Myometrial cell (primary cell): ENCODE data around the gene UROC1. TPM values are rescaled to one million over a fixed set of nuclear protein-coding genes. Genes with fewer than 3 reads are reported as not detected.

Source experiments
- total RNA-seq: library from RNA; depleted of rRNA; stranded (reverse); fragments of >200 nt; gene quantifications from 2 replicates; pipeline ENCODE4 v1.2.3, GENCODE V29; 2015

UROC1 gene
- total RNA-seq: not detected in 2 replicates

DNA sequence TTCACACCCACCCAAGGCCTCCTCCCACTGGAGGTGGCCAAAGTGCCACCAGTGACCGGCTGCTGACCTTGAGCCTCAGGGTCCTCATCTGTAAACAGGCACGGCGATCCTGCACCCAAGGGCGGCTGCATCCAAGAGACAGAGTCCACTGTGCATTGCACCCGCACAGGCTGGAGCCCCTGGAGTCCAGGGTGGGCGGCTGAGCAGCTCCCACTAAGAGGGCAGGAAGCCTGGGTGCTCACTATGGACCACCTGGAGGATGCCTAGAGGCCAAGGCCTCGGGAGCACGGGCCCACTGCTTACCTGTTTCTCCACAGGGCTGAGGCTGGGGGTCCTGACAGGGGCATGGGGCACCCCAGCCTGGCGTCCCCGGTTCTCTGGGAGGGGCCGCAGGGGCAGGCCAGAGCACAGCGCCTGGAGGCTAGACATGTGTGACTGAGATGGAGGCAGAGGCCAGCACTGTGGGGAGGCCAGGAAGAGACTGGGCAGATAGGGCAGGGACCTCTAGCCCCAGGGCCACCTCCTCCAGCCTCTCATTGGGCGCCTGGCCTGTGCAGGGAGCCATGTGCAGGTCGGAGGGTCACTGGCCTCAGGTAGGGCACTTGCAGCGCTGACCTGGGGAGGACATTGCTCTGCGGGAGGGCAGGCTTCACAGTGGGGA is at the start of gene UROC1:
UROC1 (minus strand) TSS at position 483 of the 661 bp plus-strand sequence; CDS start at position 429, 54 bp downstream.

DNA sequence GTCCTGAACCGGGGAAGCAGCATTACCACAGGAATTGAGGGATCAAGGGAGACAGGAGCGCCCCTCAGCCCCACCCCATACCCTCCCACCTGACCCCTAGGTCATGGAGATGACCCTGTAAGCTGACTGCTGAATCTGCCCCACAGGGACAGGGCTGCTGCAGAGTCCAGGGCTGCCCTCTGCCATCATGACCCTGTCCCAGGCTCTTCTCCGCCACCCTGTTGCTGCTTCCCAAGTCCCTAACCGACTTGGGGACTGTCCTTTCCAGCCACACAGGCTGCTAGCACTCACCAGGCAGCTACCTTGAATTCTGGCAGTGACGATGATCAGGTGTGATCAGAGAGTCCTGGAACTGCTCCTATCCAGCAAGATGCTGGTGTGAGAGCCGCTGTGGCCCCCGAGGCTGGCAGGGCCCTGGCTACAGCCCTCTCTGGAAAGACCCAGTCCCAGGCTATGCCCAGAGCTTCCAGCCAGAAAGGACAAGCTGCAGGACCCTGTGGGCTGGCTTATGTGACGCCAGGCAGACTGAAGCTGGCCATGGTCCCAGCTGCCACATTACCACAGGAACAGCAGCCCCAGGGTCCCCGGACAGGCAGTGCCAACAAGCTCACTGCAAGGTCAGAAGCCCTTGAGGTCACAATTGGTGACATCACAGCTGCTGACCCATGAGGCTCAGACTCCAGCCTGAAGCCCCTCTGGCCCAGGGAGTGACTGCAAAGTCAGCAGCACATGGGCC is 40.9 kb upstream of the UROC1 start, which contains the start of gene C3orf22:
C3orf22 (minus strand) TSS at position 597 of the 736 bp plus-strand sequence. CDS start 5,542 bp downstream, outside the sequence.

DNA sequence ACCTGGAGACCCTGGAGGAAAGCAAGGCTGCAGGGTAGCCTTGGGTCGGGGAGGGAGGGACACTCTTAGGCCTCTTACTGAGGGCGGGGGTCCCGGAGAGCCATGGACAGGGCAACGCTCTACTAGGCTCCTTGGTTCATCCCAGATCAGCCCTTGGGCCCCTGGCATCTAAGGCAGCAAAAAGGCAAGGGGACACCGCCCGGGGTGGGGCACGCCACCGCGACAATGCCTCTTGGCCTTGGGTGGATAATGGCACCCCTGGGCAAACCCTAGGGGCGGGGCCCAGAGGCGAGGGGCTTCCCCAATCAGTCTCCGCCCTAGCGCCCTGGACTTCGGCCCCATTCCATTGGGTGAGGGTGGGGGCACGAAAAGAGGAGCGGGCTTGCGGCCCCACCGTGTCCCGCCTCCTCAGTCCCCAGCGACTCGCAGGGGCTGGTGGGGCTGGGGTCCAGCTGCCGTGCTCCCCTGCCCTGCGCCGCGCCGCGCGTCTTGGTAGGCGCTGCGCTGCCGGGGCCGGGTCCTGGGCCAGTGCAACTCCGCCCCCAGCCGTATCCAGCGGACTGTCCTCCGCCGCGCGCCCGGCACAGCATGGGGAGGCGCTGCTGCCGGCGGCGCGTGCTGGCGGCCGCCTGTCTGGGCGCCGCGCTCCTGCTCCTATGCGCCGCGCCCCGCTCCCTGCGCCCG is 6.3 kb upstream of the UROC1 start, which contains the start of gene CHST13:
CHST13 (plus strand) TSS at position 411 of the 684 bp plus-strand sequence; CDS start at position 589, 178 bp downstream.

GRCh38 chr3:126475413-126476114 is 42.0 kb downstream of the UROC1 start, which contains the start of gene ZXDC:
ZXDC (minus strand) TSS chr3:126475891; CDS start chr3:126475865, 26 bp downstream.

Other genes starting within 250 kb of the UROC1 start
- 4.6 and 7.1 TPM in 2 replicates for gene KLF15, start 160.4 kb downstream of the UROC1 start, total RNA-seq
- not detected in 2 replicates for gene CFAP100, start 122.9 kb downstream of the UROC1 start, total RNA-seq
- gene ZXDC, start 41.9 kb downstream of the UROC1 start, total RNA-seq: 9.2 and 9.8 TPM in 2 replicates
- not detected in 2 replicates for gene CHST13, start 6.4 kb upstream of the UROC1 start, total RNA-seq
- gene C3orf22, start 41.2 kb upstream of the UROC1 start, total RNA-seq: not detected in 2 replicates
- 10.4 and 11.7 TPM in 2 replicates for gene TXNRD3, start 137.4 kb upstream of the UROC1 start, total RNA-seq
- 18.6 and 20.8 TPM in 2 replicates for gene CHCHD6, start 186.5 kb upstream of the UROC1 start, total RNA-seq